Skeletal muscle tissue (tissue), 4 donors: ENCODE results near the gene TMEM183A. TPM values are rescaled to one million over a fixed set of nuclear protein-coding genes. Genes with fewer than 3 reads are reported as not detected.
"Not testable (repeated sequence)": the region's sequence is repeated elsewhere in the genome, so short reads cannot be mapped to it uniquely, and the experiment has no call there.

Source experiments
- H3K27ac ChIP-seq: one replicate; pipeline ENCODE4 v1.7.0; 2013; ENCODE audit warnings: mild to moderate bottlenecking, low read depth, low read length, inconsistent platforms
- H3K27me3 ChIP-seq, 3 donors: one replicate each; pipeline ENCODE4 v1.7.0; 2013; ENCODE audit warnings: low read length in 3 of 3; ENCODE audit not compliant: control insufficient read depth in 3 of 3, insufficient read depth in 3 of 3
- H3K36me3 ChIP-seq, 3 donors: one replicate each; pipeline ENCODE4 v1.7.0; 2013; ENCODE audit warnings: low read length in 3 of 3; ENCODE audit not compliant: control insufficient read depth in 3 of 3, insufficient read depth in 3 of 3
- H3K4me1 ChIP-seq, 3 donors: one replicate each; pipeline ENCODE4 v1.7.0; 2013; ENCODE audit warnings: low read length in 3 of 3, mild to moderate bottlenecking in 3 of 3; ENCODE audit not compliant: control insufficient read depth in 3 of 3, insufficient read depth in 3 of 3
- H3K4me3 ChIP-seq, 3 donors: one replicate each; pipeline ENCODE4 v1.7.0; 2013; ENCODE audit warnings: low read length in 3 of 3
- H3K9ac ChIP-seq, 3 donors: one replicate each; pipeline ENCODE4 v1.7.0; 2013; ENCODE audit warnings: low read length in 3 of 3, mild to moderate bottlenecking in 3 of 3, moderate library complexity in 2 of 3, low read depth in 1 of 3
- H3K9me3 ChIP-seq, 3 donors: one replicate each; pipeline ENCODE4 v1.7.0; 2013; ENCODE audit warnings: low read length in 3 of 3; ENCODE audit not compliant: control insufficient read depth in 3 of 3
- total RNA-seq: library from RNA; depleted of rRNA; stranded (reverse); fragments of >200 nt; gene quantifications from one replicate; pipeline ENCODE4 v1.2.3, GENCODE V29; 2014
- donor health status: Osteomylitis.

Gene TMEM183A
- total RNA-seq, 1 donor from 2014 or later = 42.3 TPM

GRCh38 chr1:203001986-203002385 is 5.2 kb upstream of the TMEM183A start:
- Histone ChIP-seq H3K27ac (no peak overlapping the region), H3K4me1 (peaks cover 0 to 3% (median 0%) of the 10 kb centered on the region in 3 donors), H3K9ac (no peak overlapping the region), H3K9me3 (no peaks in the 10 kb centered on the region), H3K36me3 (no peaks in the 10 kb centered on the region), H3K27me3 (no peaks in the 10 kb centered on the region), H3K4me3 (no peak overlapping the region)

DNA sequence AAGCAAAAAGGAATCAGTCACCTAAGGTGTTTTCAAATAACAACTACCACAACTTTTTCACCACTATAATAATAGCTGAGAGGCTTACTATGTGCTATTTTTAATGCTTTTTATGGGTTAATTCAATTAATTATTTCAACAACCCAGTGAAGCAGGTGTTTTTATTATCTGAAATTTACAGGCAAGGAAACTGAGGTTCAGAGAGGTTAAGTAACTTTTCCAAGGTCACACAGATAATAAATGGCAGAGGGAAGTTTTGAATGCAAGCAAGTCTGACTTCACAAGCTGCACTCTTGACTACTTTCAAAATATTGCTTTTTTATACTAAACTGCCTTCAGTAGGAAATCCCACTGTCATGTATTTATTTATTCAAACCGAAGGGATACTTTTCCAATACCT is 4.2 kb upstream of the TMEM183A start:
- Histone ChIP-seq H3K27ac (no peak overlapping the region), H3K9me3 (no peaks in the 10 kb centered on the region), H3K4me3 (no peak overlapping the region), H3K36me3 (no peaks in the 10 kb centered on the region), H3K27me3 (no peaks in the 10 kb centered on the region), H3K4me1 (peaks cover under 1 to 3% (median under 1%) of the 10 kb centered on the region in 3 donors), H3K9ac (no peak overlapping the region)

- Histone ChIP-seq H3K36me3 (peaks cover 11 to 19% (median 14%) of the 10 kb centered on the region in 3 donors), H3K4me1 (peaks cover 5 to 17% (median 8%) of the 10 kb centered on the region in 3 donors)
- not testable (repeated sequence) for H3K27me3 ChIP-seq, H3K27ac ChIP-seq, H3K9me3 ChIP-seq, H3K4me3 ChIP-seq, H3K9ac ChIP-seq
Measured at GRCh38 chr1:203005395-203006142, 1.6 kb upstream of the TMEM183A start.

- Histone ChIP-seq H3K4me3 (no peak overlapping the region), H3K27ac (no peak overlapping the region), H3K9ac (no peak overlapping the region), H3K36me3 (peaks cover 17 to 42% (median 31%) of the 10 kb centered on the region in 3 donors), H3K9me3 (no peaks in the 10 kb centered on the region), H3K4me1 (peaks cover 5 to 17% (median 8%) of the 10 kb centered on the region in 3 donors), H3K27me3 (no peaks in the 10 kb centered on the region)
Measured at GRCh38 chr1:203009185-203009584, 2.0 kb downstream of the TMEM183A start.

- Histone ChIP-seq H3K9me3 (no peaks in the 10 kb centered on the region), H3K9ac (no peak overlapping the region), H3K27ac (no peak overlapping the region), H3K27me3 (no peaks in the 10 kb centered on the region), H3K36me3 (peaks cover 30 to 61% (median 48%) of the 10 kb centered on the region in 3 donors), H3K4me3 (no peak overlapping the region), H3K4me1 (peaks cover 5 to 17% (median 8%) of the 10 kb centered on the region in 3 donors)
Measured at GRCh38 chr1:203011582-203011981, 4.4 kb downstream of the TMEM183A start.

GRCh38 chr1:203017061-203017460 is 9.9 kb downstream of the TMEM183A start:
- H3K36me3 ChIP-seq = peaks cover 49 to 80% (median 72%) of the 10 kb centered on the region in 3 donors
- H3K9me3 ChIP-seq = no peaks in the 10 kb centered on the region
- no peak overlapping the region for H3K27ac ChIP-seq
- H3K4me3 ChIP-seq = no peak overlapping the region
- H3K9ac ChIP-seq = no peak overlapping the region
- H3K27me3 ChIP-seq = no peaks in the 10 kb centered on the region
- H3K4me1 ChIP-seq = peaks cover 0 to 11% (median 6%) of the 10 kb centered on the region in 3 donors

GRCh38 chr1:203017692-203018091 is 10.5 kb downstream of the TMEM183A start:
- Histone ChIP-seq H3K4me1 (peaks cover 0 to 11% (median 6%) of the 10 kb centered on the region in 3 donors), H3K9ac (peak overlapping the region in 1 of 3 donors; percentile 13), H3K27ac (no peak overlapping the region), H3K4me3 (no peak overlapping the region), H3K27me3 (no peaks in the 10 kb centered on the region), H3K9me3 (no peaks in the 10 kb centered on the region), H3K36me3 (peaks cover 48 to 81% (median 73%) of the 10 kb centered on the region in 3 donors)

GRCh38 chr1:203022855-203023254 is 15.7 kb downstream of the TMEM183A start:
- H3K4me3 ChIP-seq, H3K9me3 ChIP-seq, H3K27me3 ChIP-seq, H3K27ac ChIP-seq, H3K9ac ChIP-seq: not testable (repeated sequence)
- Histone ChIP-seq H3K36me3 (peaks cover 30 to 51% (median 49%) of the 10 kb centered on the region in 3 donors), H3K4me1 (peaks cover 8 to 19% (median 17%) of the 10 kb centered on the region in 3 donors)

DNA sequence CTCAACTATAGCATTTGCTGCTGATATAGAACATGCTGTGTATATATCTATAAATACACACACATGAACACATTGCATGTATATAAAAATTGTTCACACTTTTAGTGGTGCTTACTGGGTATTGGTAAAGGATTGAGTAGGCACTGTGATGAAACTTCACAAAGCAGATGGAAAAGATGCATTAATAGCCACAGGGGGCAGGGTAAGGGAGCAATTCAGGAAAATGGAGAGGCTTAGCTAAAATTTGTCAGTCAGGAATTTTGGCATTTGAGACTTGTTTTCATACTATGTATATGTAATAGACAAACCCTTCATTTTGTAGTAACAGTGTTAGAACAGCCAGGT is 18.5 kb downstream of the TMEM183A start:
- Histone ChIP-seq H3K4me1 (peaks cover 28 to 46% (median 39%) of the 10 kb centered on the region in 3 donors), H3K27me3 (no peaks in the 10 kb centered on the region), H3K9me3 (no peaks in the 10 kb centered on the region), H3K9ac (peak overlapping the region in 1 of 3 donors; percentile 57), H3K36me3 (peaks cover 18 to 32% (median 29%) of the 10 kb centered on the region in 3 donors), H3K4me3 (peak overlapping the region; percentile 66 to 90 (median 73)), H3K27ac (peak overlapping the region; percentile 94)

GRCh38 chr1:203026031-203026665 is 19.0 kb downstream of the TMEM183A start, which contains the start of gene PPFIA4:
PPFIA4 (plus strand) TSS chr1:203026491; CDS start chr1:203039009, 12,518 bp downstream.
- H3K4me1 ChIP-seq = peaks cover 28 to 46% (median 39%) of the 10 kb centered on the region in 3 donors
- H3K4me3 ChIP-seq = peak within 1 kb of the TSS; percentile 79 to 90 (median 85)
- H3K27me3 ChIP-seq = no peaks in the 10 kb centered on the region
- H3K9me3 ChIP-seq = no peaks in the 10 kb centered on the region
- H3K9ac ChIP-seq = peak within 1 kb of the TSS; percentile 78 to 93 (median 85)
- H3K36me3 ChIP-seq = peaks cover 16 to 28% (median 24%) of the 10 kb centered on the region in 3 donors
- peak within 1 kb of the TSS; percentile 94 for H3K27ac ChIP-seq
